ENCODE results near the gene G6PC1.
"Not testable (repeated sequence)": the region's sequence is repeated elsewhere in the genome, so short reads cannot be mapped to it uniquely, and the experiment has no call there.

The G6PC1 gene

GRCh38 chr17:42900460-42901331 lies at the start of gene G6PC1:
Gene G6PC1, plus strand, starts transcription at chr17:42900799. Its CDS starts 78 bp downstream, at chr17:42900877.
- in situ Hi-C loops (cut with MboI; ENCODE audit: low sequenced_read_pairs) = no loop called here

- in situ Hi-C loops (cut with MboI; ENCODE audit: low sequenced_read_pairs) = no loop called here
These were observed 49.6 kb upstream of the G6PC1 start, which contains the start of gene AOC3 for GRCh38 chr17:42850954-42851353. Gene AOC3, plus strand, starts transcription at chr17:42851199. Its CDS starts 145 bp downstream, at chr17:42851344.

GRCh38 chr17:42851371-42852240 lies 49.0 kb upstream of the G6PC1 start:
- in situ Hi-C loops (cut with MboI; ENCODE audit: low sequenced_read_pairs) = not testable (repeated sequence)

GRCh38 chr17:42852351-42852750 lies 48.2 kb upstream of the G6PC1 start:
- in situ Hi-C loops (cut with MboI; ENCODE audit: low sequenced_read_pairs) = no loop called here

- in situ Hi-C loops (cut with MboI; ENCODE audit: low sequenced_read_pairs) = no loop called here
These were observed 47.6 kb upstream of the G6PC1 start for GRCh38 chr17:42853004-42853403.

- in situ Hi-C loops (cut with MboI; ENCODE audit: low sequenced_read_pairs) = no loop called here
These were observed 47.0 kb upstream of the G6PC1 start for GRCh38 chr17:42853597-42853967.

- in situ Hi-C loops (cut with MboI; ENCODE audit: low sequenced_read_pairs) = no loop called here
These were observed 46.4 kb upstream of the G6PC1 start for GRCh38 chr17:42853968-42854790.

- in situ Hi-C loops (cut with MboI; ENCODE audit: low sequenced_read_pairs) = no loop called here
These were observed 45.5 kb upstream of the G6PC1 start for GRCh38 chr17:42855048-42855596.

GRCh38 chr17:42856093-42856492 lies 44.5 kb upstream of the G6PC1 start:
- in situ Hi-C loops (cut with MboI; ENCODE audit: low sequenced_read_pairs) = not testable (repeated sequence)

GRCh38 chr17:42856516-42856915 lies 44.1 kb upstream of the G6PC1 start:
- in situ Hi-C loops (cut with MboI; ENCODE audit: low sequenced_read_pairs) = not testable (repeated sequence)

GRCh38 chr17:42857389-42857788 lies 43.2 kb upstream of the G6PC1 start:
- in situ Hi-C loops (cut with MboI; ENCODE audit: low sequenced_read_pairs) = no loop called here

- in situ Hi-C loops (cut with MboI; ENCODE audit: low sequenced_read_pairs) = no loop called here
These were observed 34.9 kb upstream of the G6PC1 start for GRCh38 chr17:42865638-42866094.

- in situ Hi-C loops (cut with MboI; ENCODE audit: low sequenced_read_pairs) = no loop called here
These were observed 34.4 kb upstream of the G6PC1 start for GRCh38 chr17:42866216-42866615.

- in situ Hi-C loops (cut with MboI; ENCODE audit: low sequenced_read_pairs) = no loop called here
These were observed 33.7 kb upstream of the G6PC1 start for GRCh38 chr17:42866631-42867575.

- in situ Hi-C loops (cut with MboI; ENCODE audit: low sequenced_read_pairs) = not testable (repeated sequence)
These were observed 32.8 kb upstream of the G6PC1 start for GRCh38 chr17:42867694-42868261.

GRCh38 chr17:42868338-42868737 lies 32.3 kb upstream of the G6PC1 start:
- in situ Hi-C loops (cut with MboI; ENCODE audit: low sequenced_read_pairs) = no loop called here

GRCh38 chr17:42871647-42872046 lies 29.0 kb upstream of the G6PC1 start:
- in situ Hi-C loops (cut with MboI; ENCODE audit: low sequenced_read_pairs) = no loop called here

GRCh38 chr17:42872251-42872965 lies 28.2 kb upstream of the G6PC1 start:
- in situ Hi-C loops (cut with MboI; ENCODE audit: low sequenced_read_pairs) = no loop called here

Data from hTERT RPE-1 (cell line).